Stimulated activated naive CD4-positive, alpha-beta T cell (primary cell): ENCODE data around the gene CDNF.
"Not testable (repeated sequence)": the region's sequence is repeated elsewhere in the genome, so short reads cannot be mapped to it uniquely, and the experiment has no call there.

Experiments used
- DNase-seq, 6 experiments: peaks; one replicate each; lab custom pipeline; 2025; lab: John Stamatoyannopoulos, UW

The CDNF gene

GRCh38 chr10:14837757-14838581 lies at the start of gene CDNF, which contains the start of the genes HSPA14 and MSANTD7:
TSS of gene CDNF (minus strand) at chr10:14838037. CDS start at chr10:14837946, 91 bp downstream.
TSS of gene HSPA14 (plus strand) at chr10:14838306. CDS start at chr10:14838403, 97 bp downstream.
TSS of gene MSANTD7 (plus strand) at chr10:14838306. CDS start at chr10:14842285, 3,979 bp downstream.
- peak; percentile 93 to 98 (median 98) for DNase-seq

GRCh38 chr10:14884082-14884481 lies 46.2 kb upstream of the CDNF start:
- no peak for DNase-seq

- no peak for DNase-seq
Observed at GRCh38 chr10:14880229-14880628, 42.4 kb upstream of the CDNF start.

- DNase-seq = peak in 1 of 6 experiments; percentile 22
Observed at GRCh38 chr10:14879928-14880193, 42.0 kb upstream of the CDNF start.

DNA sequence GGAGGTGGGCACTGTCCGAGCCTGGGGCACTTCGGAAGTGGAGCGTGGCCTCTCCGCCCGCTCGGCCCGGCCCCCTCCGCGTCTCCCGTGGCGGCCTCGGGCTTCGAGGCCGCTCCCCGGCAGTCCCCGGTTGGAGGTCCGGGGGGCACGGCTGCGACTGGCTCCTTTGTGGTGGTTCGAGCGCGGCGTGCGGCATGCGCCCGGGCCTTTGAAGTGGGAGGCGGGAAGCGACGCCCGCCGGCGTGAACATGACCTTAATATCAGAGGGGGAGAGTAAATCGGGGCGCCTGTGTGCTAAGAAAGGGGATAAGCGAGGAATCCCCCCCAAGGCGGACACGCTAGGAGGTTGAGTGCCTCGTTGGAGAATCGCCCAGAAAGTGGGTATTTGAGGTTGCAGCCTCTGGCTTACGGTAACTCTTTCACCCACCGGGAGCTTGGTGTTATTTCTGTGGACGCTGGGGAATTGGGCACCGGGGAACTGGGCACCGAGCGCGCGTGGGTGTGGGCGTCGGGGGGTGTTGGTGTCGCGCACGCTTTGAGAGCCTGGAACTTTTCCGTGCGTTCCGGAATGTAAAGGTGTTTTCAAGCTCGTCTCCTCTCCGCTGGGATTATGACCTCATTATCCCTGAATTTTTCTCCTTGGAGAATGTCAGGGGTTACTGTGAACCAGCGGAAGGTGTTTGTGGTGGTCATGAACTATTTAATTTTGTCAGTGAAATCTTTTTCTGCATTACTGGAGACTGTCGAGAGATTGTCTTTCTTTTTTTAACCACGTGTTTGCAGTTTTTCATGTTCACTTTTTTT lies 41.5 kb upstream of the CDNF start:
- DNase-seq = peak in 5 of 6 experiments; percentile 26 to 53 (median 42)

DNA sequence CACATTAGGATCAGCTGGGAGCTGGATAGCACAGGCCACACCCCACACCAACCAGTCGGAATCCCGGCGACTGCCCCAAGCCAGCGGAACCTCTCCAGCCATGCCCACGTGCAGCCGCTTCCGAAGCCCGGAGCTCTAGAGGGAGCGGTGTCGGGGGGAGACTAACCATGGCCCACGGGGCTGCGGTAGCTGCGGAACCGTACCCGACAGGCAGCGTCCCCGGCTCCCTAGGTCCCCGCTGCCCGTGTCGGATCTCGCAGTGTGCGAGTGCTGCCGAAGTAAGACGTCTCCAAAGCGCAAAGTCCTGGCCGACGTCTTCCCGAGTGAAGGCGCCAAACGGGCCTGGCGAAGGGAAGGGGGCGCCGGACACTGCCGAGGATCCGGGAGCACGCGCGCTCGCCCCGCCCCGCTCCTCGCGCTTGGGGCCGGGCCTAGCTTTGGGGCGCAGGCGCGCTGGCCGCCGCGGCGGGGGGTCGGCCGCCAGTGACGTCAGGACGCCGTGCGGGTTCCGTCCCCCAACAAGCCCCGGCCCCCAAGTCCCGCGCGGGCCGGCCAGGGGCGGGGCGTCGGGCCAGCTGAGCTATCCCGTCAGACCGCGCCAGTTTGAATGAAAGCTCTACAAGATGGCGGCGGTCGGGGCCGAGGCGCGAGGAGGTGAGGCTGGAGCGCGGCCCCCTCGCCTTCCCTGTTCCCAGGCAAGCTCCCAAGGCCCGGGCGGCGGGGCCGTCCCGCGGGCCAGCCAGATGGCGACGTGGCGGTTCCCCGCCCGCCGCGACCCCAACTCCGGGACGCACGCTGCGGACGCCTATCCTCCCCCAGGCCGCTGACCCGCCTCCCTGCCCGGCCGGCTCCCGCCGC lies 40.7 kb upstream of the CDNF start, which contains the start of gene SUV39H2:
TSS of gene SUV39H2 (plus strand) at position 601 of the 858 bp plus-strand sequence. CDS start at position 624, 23 bp downstream.
- DNase-seq = peak; percentile 76 to 90 (median 84)

DNA sequence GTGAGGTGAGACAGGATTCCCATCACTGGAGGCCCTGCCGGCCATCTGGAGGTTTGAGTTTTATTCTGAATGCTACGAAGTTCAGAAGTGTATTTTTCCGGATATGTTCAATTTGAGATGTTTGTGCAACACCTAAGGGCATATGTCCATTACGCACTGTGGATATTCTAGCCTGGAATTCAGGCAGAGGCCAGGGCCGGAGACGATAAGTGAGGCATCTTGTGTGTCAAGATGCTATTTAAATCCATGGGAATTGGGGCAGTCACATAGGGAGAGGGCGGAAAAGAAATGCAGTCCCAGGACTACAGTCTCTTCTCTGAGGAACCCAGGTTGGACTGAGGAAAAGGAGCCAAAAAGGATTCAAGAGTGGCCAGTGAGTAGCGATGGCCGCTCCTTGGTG lies 38.9 kb upstream of the CDNF start:
- no peak for DNase-seq

DNA sequence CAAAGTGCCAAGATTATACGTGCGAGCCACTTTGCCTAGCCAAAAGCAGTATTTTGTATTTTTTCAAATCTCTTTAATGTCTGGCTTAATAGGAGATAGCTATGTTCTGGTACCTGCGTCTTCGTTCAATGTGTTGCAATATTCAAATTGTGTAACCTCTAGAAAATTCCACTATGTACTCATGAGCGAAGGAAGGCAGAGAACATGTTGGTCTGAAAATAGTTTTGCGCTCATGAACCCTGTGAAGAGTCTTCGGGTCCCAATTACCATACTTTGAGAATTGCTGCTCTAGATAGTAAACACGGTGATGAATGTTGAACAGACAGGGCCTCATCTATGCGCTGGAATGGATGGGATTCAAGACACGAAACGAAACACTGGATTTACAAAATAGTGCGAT lies 38.1 kb upstream of the CDNF start:
- DNase-seq = no peak

DNA sequence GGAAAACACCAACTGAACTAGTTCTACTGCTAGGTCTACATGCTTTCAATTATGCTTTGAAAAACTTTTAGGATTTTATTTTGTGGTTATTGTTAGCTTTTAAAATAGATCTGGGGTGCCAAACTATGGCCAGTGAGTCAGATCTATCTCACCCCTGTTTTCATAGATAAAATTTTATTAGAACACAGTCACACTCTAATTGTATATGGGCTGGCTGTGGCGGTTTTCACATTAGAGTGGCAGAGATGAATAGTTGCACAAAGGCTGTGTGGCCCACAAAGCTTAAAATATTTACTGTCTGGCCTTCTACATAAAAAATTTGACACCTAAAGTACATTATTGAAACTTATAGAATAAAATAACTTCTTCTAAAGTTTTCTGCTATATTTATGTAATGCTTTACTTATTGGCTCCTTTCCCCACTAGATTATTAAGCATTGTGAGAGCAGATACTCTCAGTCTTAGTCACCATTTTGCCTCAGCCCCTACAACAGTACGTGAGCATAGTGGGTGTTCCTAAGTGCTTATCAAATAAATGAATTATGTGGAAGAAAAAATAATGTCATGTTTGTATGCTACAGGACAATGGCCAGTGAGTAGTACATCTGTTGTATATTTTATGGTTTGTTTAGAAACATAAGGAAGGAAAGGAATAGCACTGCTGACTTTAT lies 35.4 kb upstream of the CDNF start:
- DNase-seq = no peak

DNA sequence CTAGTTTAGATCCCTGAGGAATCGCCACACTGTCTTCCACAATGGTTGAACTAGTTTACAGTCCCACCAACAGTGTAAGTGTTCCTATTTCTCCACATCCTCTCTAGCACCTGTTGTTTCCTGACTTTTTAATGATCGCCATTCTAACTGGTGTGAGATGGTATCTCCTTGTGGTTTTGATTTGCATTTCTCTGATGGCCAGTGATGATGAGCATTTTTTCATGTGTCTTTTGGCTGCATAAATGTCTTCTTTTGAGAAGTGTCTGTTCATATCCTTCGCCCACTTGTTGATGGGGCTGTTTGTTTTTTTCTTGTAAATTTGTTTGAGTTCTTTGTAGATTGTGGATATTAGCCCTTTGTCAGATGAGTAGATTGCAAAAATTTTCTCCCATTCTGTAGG lies 27.0 kb upstream of the CDNF start:
- DNase-seq = not testable (repeated sequence)

- not testable (repeated sequence) for DNase-seq
Observed at GRCh38 chr10:14864466-14864865, 26.6 kb upstream of the CDNF start.

GRCh38 chr10:14860791-14861190 lies 23.0 kb upstream of the CDNF start:
- DNase-seq = no peak

DNA sequence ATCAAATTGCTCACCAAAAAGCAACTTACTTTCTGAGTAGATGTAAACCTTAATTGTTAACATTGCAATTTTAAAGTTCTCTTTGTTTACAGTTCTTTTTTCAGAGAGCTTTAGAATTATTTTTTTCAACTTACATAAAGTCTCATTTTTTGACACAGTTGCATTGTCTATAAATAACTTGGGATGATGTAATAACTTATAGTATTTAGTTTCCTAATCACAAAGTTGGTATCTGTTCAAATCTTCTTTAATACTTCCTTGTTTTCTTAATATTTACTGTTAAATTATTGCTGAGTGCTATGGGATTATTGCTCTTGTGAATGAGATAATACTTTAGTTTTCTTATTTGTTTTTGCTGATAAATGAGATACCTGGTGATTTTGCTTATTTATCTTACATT lies 21.9 kb upstream of the CDNF start:
- DNase-seq = no peak

DNA sequence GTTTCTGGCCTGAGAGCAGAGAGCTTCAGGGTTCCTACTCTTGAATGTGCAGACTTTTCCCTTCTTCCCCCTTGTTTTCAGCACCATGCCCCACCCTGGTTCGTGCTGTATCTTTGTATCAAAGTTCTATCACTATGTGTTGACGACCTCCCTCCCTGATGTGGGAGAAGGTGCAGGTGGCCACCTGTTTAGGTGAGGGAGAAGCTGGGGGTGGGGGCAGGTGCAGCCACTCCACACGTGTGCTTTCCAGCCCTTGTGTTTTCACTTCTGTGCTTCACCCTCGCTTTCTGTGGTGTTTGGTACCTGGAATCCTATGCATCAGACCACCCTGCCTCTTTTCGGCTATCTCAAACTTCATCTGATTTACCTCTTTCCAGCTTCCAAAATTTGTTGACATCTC lies 21.2 kb upstream of the CDNF start:
- no peak for DNase-seq

- DNase-seq = no peak
Observed at GRCh38 chr10:14858338-14858960, 20.6 kb upstream of the CDNF start.

- no peak for DNase-seq
Observed at GRCh38 chr10:14855453-14855852, 17.6 kb upstream of the CDNF start.

DNA sequence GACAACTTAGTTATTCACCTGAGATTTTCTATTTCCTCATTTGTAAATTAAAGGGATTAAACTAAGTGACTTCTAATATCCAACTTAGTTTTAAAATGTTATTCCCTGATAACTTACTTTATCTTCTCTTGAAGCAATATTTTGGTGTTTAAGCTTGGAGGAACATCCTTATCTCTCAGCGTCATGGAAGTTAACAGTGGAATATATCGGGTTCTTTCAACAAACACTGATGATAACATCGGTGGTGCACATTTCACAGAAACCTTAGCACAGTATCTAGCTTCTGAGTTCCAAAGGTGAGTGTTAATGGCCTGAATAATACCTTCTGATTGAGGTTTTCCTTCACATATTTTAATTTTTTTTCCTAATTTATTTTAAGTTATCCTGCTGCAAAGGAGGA lies 14.4 kb upstream of the CDNF start:
- no peak for DNase-seq

- no peak for DNase-seq
Observed at GRCh38 chr10:14844948-14845347, 7.1 kb upstream of the CDNF start.

DNA sequence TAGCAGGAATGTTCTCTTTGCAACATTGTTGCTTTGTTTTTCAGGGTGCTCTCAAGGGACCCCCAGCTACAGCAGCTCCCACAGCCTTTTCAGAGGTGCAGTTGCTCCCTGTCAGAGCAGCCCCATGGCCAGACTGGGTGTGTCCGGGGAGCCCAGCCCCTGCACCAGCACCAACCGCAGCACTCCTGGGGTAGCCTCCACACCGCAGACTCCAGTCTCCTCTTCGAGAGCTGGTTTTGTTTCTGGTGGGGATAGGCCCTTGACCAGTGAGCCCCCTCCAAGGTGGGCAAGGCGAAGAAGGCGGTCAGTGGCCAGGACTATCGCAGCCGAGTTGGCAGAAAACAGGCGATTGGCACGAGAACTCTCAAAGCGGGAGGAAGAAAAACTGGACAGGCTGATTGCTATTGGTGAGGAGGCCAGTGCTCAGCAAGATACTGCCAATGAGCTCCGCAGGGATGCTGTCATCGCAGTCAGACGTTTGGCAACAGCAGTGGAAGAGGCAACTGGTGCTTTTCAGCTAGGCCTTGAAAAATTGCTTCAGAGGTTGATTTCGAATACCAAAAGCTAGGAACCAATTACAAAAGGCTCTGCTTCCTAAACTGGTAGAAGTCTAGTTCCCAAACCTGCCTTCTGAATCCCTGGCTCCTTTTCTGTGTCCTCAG lies 5.6 kb upstream of the CDNF start:
- no peak for DNase-seq

GRCh38 chr10:14840178-14840577 lies 2.3 kb upstream of the CDNF start:
- DNase-seq = no peak
